ENCODE data around the gene E2F8.
"Not testable (repeated sequence)": the region's sequence is repeated elsewhere in the genome, so short reads cannot be mapped to it uniquely, and the experiment has no call there.

Gene E2F8

DNA sequence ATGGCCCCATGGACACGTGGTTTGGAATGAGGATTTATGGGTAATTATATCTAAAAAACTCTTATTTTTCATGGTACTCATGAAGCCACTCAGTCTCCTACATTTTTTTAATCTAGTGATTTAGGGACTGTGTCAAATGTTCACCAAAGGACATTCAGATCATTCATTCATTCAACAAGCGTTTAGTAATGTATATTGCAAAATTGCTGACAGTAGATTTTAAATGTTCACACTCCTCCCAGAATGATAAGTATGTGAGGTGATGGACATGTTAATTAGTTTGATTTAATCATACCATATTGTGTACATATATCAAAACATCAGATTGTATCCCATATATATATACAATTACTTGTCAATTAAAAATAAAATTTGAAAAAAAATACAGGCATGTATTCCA lies 40.8 kb upstream of the E2F8 start:
- TF ChIP-seq, protein P1, sequence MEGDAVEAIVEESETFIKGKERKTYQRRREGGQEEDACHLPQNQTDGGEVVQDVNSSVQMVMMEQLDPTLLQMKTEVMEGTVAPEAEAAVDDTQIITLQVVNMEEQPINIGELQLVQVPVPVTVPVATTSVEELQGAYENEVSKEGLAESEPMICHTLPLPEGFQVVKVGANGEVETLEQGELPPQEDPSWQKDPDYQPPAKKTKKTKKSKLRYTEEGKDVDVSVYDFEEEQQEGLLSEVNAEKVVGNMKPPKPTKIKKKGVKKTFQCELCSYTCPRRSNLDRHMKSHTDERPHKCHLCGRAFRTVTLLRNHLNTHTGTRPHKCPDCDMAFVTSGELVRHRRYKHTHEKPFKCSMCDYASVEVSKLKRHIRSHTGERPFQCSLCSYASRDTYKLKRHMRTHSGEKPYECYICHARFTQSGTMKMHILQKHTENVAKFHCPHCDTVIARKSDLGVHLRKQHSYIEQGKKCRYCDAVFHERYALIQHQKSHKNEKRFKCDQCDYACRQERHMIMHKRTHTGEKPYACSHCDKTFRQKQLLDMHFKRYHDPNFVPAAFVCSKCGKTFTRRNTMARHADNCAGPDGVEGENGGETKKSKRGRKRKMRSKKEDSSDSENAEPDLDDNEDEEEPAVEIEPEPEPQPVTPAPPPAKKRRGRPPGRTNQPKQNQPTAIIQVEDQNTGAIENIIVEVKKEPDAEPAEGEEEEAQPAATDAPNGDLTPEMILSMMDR (IDR thresholded peaks at IDR 0.05; ENCODE audit: low read depth, low read length): no peak
- DNase-seq (ENCODE audit: low read depth, low spot score): no peak
- in situ Hi-C loops (cut with HindIII; ENCODE audit: low sequenced_read_pairs): no loop called here
- no peak overlapping the region for H3K4me3 ChIP-seq (ENCODE audit: low read depth, low read length)

- no peak for DNase-seq (ENCODE audit: low read depth, low spot score)
- TF ChIP-seq, protein P1 (IDR thresholded peaks at IDR 0.05; ENCODE audit: low read depth, low read length): no peak
- no peak overlapping the region for H3K4me3 ChIP-seq (ENCODE audit: low read depth, low read length)
- in situ Hi-C loops (cut with HindIII; ENCODE audit: low sequenced_read_pairs): no loop called here
Observed at GRCh38 chr11:19281041-19281440, 40.3 kb upstream of the E2F8 start.

- TF ChIP-seq, protein P1 (IDR thresholded peaks at IDR 0.05; ENCODE audit: low read depth, low read length): no peak
- in situ Hi-C loops (cut with HindIII; ENCODE audit: low sequenced_read_pairs): no loop called here
- no peak overlapping the region for H3K4me3 ChIP-seq (ENCODE audit: low read depth, low read length)
- no peak for DNase-seq (ENCODE audit: low read depth, low spot score)
Observed at GRCh38 chr11:19279451-19279850, 38.7 kb upstream of the E2F8 start.

DNA sequence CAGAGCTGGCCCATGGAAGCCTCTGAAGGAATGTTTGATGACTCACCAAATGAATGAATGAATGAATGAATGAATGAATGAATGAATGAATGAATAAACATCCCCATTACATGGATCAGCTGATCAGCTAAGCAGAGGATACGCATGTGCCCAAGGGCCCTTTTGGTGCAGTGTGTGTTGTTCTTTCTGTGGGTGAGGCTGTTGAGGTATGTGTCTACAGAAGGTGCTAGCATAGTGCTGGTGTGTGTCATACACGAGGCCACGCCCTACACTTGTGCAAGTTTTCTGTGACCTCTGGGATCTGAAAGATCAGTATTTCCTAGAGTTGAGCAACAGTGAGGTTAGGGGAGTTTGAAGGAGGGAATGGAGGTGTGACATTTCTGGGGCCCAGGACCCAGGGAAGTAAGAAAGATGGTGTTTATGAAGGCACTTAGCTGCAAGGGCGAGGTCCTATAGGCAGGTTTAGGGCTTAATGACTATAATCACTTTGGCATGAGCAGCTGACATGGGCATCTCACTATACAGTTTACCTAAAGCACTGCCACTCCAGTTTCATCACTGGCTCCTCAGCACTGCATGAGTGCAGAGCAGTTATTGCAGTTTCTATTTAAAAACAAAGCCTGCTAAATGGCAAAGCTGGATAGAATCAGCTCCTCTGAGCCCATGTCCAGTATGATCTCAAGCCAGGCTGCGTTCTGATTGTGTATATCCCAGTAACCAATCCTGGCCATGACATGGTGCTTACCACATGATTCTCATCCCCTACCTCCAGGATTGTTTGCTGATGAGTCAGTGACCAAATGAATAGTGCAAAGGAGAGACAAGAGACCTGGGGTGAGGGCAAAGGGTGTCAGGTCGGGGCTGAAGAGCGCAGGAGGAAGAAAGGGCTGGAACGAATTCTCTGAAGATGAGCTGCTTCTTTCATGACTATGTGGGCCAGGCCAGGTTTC lies 36.4 kb upstream of the E2F8 start:
- TF ChIP-seq, protein P1 (IDR thresholded peaks at IDR 0.05; ENCODE audit: low read depth, low read length): no peak
- DNase-seq (ENCODE audit: low read depth, low spot score): no peak
- no peak overlapping the region for H3K4me3 ChIP-seq (ENCODE audit: low read depth, low read length)
- in situ Hi-C loops (cut with HindIII; ENCODE audit: low sequenced_read_pairs): no loop called here

GRCh38 chr11:19275496-19275895 lies 34.8 kb upstream of the E2F8 start:
- in situ Hi-C loops (cut with HindIII; ENCODE audit: low sequenced_read_pairs): no loop called here
- no peak for DNase-seq (ENCODE audit: low read depth, low spot score)
- TF ChIP-seq, protein P1 (IDR thresholded peaks at IDR 0.05; ENCODE audit: low read depth, low read length): no peak
- no peak overlapping the region for H3K4me3 ChIP-seq (ENCODE audit: low read depth, low read length)

GRCh38 chr11:19273219-19273618 lies 32.5 kb upstream of the E2F8 start:
- DNase-seq (ENCODE audit: low read depth, low spot score); H3K4me3 ChIP-seq (ENCODE audit: low read depth, low read length); in situ Hi-C loops (cut with HindIII; ENCODE audit: low sequenced_read_pairs): not testable (repeated sequence)

GRCh38 chr11:19268909-19269308 lies 28.2 kb upstream of the E2F8 start:
- TF ChIP-seq, protein P1 (IDR thresholded peaks at IDR 0.05; ENCODE audit: low read depth, low read length): no peak
- in situ Hi-C loops (cut with HindIII; ENCODE audit: low sequenced_read_pairs): no loop called here
- no peak for DNase-seq (ENCODE audit: low read depth, low spot score)
- H3K4me3 ChIP-seq (ENCODE audit: low read depth, low read length): no peak overlapping the region
